Body of pancreas (tissue), 4 donors: ENCODE results near the gene SV2B. TPM values are rescaled to one million over a fixed set of nuclear protein-coding genes. Genes with fewer than 3 reads are reported as not detected.

ENCODE experiments used
- ATAC-seq: fragments of 150-250 bp; one replicate; pipeline ENCODE4 v1.9.1; 2016
- DNase-seq, 4 donors: peaks; one replicate each; pipeline ENCODE4 v3.0.0-alpha.2; 2019
- H3K27ac ChIP-seq, 4 donors: fragments of 200-600 bp; sonication (generic); 1 replicate in 3 of 4; 2 replicates in 1 of 4; pipeline versions ENCODE4 v1.5.1 to v1.6.1; 2016 to 2019; ENCODE audit warnings: mild to moderate bottlenecking in 1 of 4, mixed read lengths in 1 of 4, moderate library complexity in 1 of 4
- H3K27me3 ChIP-seq, 2 donors: fragments of 200-600 bp; sonication (generic); one replicate each; pipeline ENCODE4 v1.6.0; 2016; ENCODE audit warnings: mild to moderate bottlenecking in 1 of 2
- H3K36me3 ChIP-seq, 2 donors: fragments of 200-600 bp; sonication (generic); replicated peaks in 1 of 2; 2 replicates each; pipeline ENCODE4 v1.5.1; 2016; ENCODE audit warnings: low read depth in 2 of 2; ENCODE audit not compliant: insufficient read depth in 1 of 2
- H3K4me1 ChIP-seq: fragments of 200-600 bp; sonication (generic); one replicate; pipeline ENCODE4 v1.6.0; 2016
- H3K4me3 ChIP-seq, 2 donors: fragments of 200-600 bp; sonication (generic); 1 replicate in 1 of 2; 2 replicates in 1 of 2; pipeline ENCODE4 v1.5.1; 2016 to 2019
- H3K9me3 ChIP-seq, 3 donors: fragments of 200-600 bp; sonication (generic); 1 replicate in 2 of 3; 2 replicates in 1 of 3; pipeline ENCODE4 v1.5.1; 2016
- POLR2A ChIP-seq, 3 donors: fragments of 450-650 bp; IDR thresholded peaks; one replicate each; pipeline ENCODE4 v1.6.1; 2016; ENCODE audit warnings: antibody characterized with exemption in 3 of 3, mild to moderate bottlenecking in 2 of 3
- WGBS, 2 donors: methylation state at CpG; one replicate each; pipeline ENCODE4 v1.1.5; 2017; 5-methylcytosine and 5-hydroxymethylcytosine counted together
- intact Hi-C: fragments of 100-400 bp; cut with DNase I; formaldehyde crosslinking; loops from one replicate; pipeline ENCODE4 v1.15.1; 2023
- total RNA-seq, 2 donors: library from RNA; depleted of rRNA; stranded (reverse); fragments of >200 nt; gene quantifications; one replicate each; pipeline ENCODE4 v1.1.0, GENCODE V29; 2016
- TF ChIP-seq, protein P1 (sequence below), 7 experiments: fragments of 450-650 bp in 4 of 7; fragments of 200-600 bp in 3 of 7; sonication (generic) in 3 of 7; IDR thresholded peaks; one replicate each; pipeline ENCODE4 v1.5.1; 2016 to 2019; ENCODE audit warnings: antibody characterized with exemption in 7 of 7

The SV2B gene
- total RNA-seq, 2 donors from 2014 or later, result 0.78 to 20.4 TPM

GRCh38 chr15:91264651-91265351 is 164.7 kb downstream of the SV2B start:
- H3K36me3 ChIP-seq, result no peaks in the 10 kb centered on the region
- peak overlapping the region in 1 of 4 donors; percentile 56 for H3K27ac ChIP-seq
- ATAC-seq, result no peak
- no peaks in the 10 kb centered on the region for H3K27me3 ChIP-seq
- intact Hi-C loops, result no loop called here
- H3K4me1 ChIP-seq, result no peaks in the 10 kb centered on the region
- H3K4me3 ChIP-seq, result no peak overlapping the region
- TF ChIP-seq POLR2A (IDR thresholded peaks at IDR 0.05), result no peak
- TF ChIP-seq, protein P1, sequence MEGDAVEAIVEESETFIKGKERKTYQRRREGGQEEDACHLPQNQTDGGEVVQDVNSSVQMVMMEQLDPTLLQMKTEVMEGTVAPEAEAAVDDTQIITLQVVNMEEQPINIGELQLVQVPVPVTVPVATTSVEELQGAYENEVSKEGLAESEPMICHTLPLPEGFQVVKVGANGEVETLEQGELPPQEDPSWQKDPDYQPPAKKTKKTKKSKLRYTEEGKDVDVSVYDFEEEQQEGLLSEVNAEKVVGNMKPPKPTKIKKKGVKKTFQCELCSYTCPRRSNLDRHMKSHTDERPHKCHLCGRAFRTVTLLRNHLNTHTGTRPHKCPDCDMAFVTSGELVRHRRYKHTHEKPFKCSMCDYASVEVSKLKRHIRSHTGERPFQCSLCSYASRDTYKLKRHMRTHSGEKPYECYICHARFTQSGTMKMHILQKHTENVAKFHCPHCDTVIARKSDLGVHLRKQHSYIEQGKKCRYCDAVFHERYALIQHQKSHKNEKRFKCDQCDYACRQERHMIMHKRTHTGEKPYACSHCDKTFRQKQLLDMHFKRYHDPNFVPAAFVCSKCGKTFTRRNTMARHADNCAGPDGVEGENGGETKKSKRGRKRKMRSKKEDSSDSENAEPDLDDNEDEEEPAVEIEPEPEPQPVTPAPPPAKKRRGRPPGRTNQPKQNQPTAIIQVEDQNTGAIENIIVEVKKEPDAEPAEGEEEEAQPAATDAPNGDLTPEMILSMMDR (IDR thresholded peaks at IDR 0.05), result no peak
- peak in 1 of 4 donors; percentile 47 for DNase-seq
- 65 to 68% methylated on average over 11 of the region's 11 CpGs for WGBS, 2 donors
- H3K9me3 ChIP-seq, result no peaks in the 10 kb centered on the region

- H3K9me3 ChIP-seq, result no peaks in the 10 kb centered on the region
- H3K36me3 ChIP-seq, result no peaks in the 10 kb centered on the region
- TF ChIP-seq, protein P1 (IDR thresholded peaks at IDR 0.05), result no peak
- no peak for TF ChIP-seq POLR2A (IDR thresholded peaks at IDR 0.05)
- WGBS, 2 donors, result 67 to 85% methylated on average over 1 to 4 of the region's 4 CpGs
- ATAC-seq (no peak), DNase-seq (no peak)
- no peak overlapping the region for H3K4me3 ChIP-seq
- intact Hi-C loops, result no loop called here
- no peaks in the 10 kb centered on the region for H3K4me1 ChIP-seq
- no peaks in the 10 kb centered on the region for H3K27me3 ChIP-seq
- H3K27ac ChIP-seq, result no peak overlapping the region
These were observed 165.4 kb downstream of the SV2B start for GRCh38 chr15:91265416-91265940.

DNA sequence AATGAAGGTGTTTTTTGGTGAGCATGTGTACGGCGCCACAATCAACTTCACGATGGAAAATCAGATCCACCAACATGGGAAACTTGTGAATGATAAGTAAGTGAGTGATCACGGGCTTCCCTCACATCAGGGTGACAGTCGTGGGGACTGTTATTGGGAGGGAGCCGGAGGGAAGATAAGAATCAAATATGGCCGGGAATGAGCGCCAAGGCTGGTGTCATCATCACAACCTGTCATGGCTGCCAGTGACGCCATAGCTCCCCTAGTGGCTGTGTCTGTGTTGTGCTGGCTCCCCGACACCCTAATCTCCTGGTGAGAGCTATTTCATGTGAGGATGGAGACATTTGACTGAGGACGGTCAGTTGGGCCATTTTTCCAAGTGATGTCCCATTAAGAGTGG is 168.5 kb downstream of the SV2B start:
- Histone ChIP-seq H3K27me3 (no peaks in the 10 kb centered on the region), H3K36me3 (no peaks in the 10 kb centered on the region), H3K4me1 (no peaks in the 10 kb centered on the region), H3K27ac (no peak overlapping the region), H3K4me3 (no peak overlapping the region), H3K9me3 (no peaks in the 10 kb centered on the region)
- intact Hi-C loops, result no loop called here
- TF ChIP-seq POLR2A (IDR thresholded peaks at IDR 0.05), result no peak
- TF ChIP-seq, protein P1 (IDR thresholded peaks at IDR 0.05), result no peak
- ATAC-seq (no peak), DNase-seq (no peak)
- WGBS, 2 donors, result 74 to 80% methylated on average over 11 of the region's 11 CpGs

DNA sequence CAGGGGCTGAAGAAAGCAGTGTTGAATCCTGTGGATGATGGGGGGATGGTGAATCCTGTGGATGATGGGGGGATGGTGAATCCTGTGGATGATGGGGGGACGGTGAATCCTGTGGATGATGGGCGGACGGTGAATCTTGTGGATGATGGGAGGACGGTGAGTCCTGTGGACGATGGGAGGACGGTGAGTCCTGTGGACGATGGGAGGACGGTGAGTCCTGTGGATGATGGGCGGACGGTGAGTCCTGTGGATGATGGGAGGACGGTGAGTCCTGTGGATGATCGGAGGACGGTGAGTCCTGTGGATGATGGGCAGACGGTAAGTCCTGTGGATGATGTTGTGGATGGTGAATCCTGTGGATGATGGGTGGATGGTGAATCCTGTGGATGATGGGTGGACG is 170.7 kb downstream of the SV2B start:
- Histone ChIP-seq H3K36me3 (no peaks in the 10 kb centered on the region), H3K9me3 (no peaks in the 10 kb centered on the region), H3K27ac (no peak overlapping the region), H3K4me1 (no peaks in the 10 kb centered on the region), H3K4me3 (no peak overlapping the region), H3K27me3 (no peaks in the 10 kb centered on the region)
- no peak for DNase-seq
- ATAC-seq, result no peak
- TF ChIP-seq POLR2A (IDR thresholded peaks at IDR 0.05), result no peak
- TF ChIP-seq, protein P1 (IDR thresholded peaks at IDR 0.05), result no peak
- WGBS, 2 donors, result 62 to 74% methylated on average over 15 of the region's 15 CpGs
- intact Hi-C loops, result loop anchor here (5.0 kb wide), 1 partner anchor 213 kb away; no protein-coding TSS in a partner anchor
